WTC11 (cell line): ENCODE data around the gene OSMR.

Experiments
- FOXJ3 ChIP-seq: sonication (generic); formaldehyde crosslinking; IDR thresholded peaks from 2 replicates; pipeline ENCODE4 v1.9.0; 2021; ENCODE audit warnings: missing genetic modification reagents, mild to moderate bottlenecking, borderline replicate concordance
- GABPB1 ChIP-seq: sonication (generic); formaldehyde crosslinking; IDR thresholded peaks from 2 replicates; pipeline ENCODE4 v1.8.1; 2023; ENCODE audit warnings: mild to moderate bottlenecking, missing genetic modification reagents
- IRF2 ChIP-seq: sonication (generic); formaldehyde crosslinking; IDR thresholded peaks from 2 replicates; pipeline ENCODE4 v1.8.0; 2022; ENCODE audit warnings: low read depth, missing genetic modification reagents, borderline replicate concordance
- NR2C2 ChIP-seq: sonication (generic); formaldehyde crosslinking; IDR thresholded peaks from 2 replicates; pipeline ENCODE4 v1.8.0; 2022; ENCODE audit warnings: mild to moderate bottlenecking, missing genetic modification reagents
- NR3C1 ChIP-seq: sonication (generic); formaldehyde crosslinking; conservative IDR thresholded peaks from 2 replicates; pipeline ENCODE4 v1.8.1; 2023; ENCODE audit warnings: low read depth, mild to moderate bottlenecking, missing genetic modification reagents
- TF ChIP-seq, protein P1 (sequence below): fragments of 200-600 bp; IDR thresholded peaks from 2 replicates; pipeline ENCODE4 v1.8.0; 2022; ENCODE audit warnings: antibody characterized with exemption
- TF ChIP-seq, protein P2 (sequence below): sonication (generic); formaldehyde crosslinking; IDR thresholded peaks from 2 replicates; pipeline ENCODE4 v1.8.1; 2022; ENCODE audit warnings: low read depth, missing genetic modification reagents, borderline replicate concordance

DNA sequence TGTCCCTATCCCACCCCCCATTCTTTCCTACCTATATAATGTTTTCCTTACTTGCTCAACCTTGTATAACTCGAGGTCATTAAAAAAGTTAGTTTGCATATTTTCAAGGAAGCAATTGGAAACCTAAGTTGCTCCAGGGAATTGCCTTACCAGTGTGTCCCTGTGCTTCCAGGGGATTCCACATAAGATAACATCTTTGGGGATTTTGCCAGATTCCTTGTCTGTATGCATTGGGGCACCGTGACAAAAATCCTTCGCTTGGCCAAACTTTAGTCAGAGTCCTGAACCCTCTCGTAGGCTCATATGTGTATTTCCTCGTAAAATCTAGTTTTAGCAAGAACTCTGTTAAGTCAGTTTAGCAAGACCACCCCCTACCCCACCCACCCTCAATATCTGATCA is 14.7 kb upstream of the OSMR start:
- TF ChIP-seq IRF2 (CRISPR knock-in tag) (no peak), NR2C2 (CRISPR knock-in tag) (no peak), GABPB1 (CRISPR knock-in tag) (no peak), NR3C1 (CRISPR knock-in tag) (no peak), FOXJ3 (CRISPR knock-in tag) (no peak)
- TF ChIP-seq, protein P1, sequence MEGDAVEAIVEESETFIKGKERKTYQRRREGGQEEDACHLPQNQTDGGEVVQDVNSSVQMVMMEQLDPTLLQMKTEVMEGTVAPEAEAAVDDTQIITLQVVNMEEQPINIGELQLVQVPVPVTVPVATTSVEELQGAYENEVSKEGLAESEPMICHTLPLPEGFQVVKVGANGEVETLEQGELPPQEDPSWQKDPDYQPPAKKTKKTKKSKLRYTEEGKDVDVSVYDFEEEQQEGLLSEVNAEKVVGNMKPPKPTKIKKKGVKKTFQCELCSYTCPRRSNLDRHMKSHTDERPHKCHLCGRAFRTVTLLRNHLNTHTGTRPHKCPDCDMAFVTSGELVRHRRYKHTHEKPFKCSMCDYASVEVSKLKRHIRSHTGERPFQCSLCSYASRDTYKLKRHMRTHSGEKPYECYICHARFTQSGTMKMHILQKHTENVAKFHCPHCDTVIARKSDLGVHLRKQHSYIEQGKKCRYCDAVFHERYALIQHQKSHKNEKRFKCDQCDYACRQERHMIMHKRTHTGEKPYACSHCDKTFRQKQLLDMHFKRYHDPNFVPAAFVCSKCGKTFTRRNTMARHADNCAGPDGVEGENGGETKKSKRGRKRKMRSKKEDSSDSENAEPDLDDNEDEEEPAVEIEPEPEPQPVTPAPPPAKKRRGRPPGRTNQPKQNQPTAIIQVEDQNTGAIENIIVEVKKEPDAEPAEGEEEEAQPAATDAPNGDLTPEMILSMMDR: no peak
- TF ChIP-seq, protein P2, sequence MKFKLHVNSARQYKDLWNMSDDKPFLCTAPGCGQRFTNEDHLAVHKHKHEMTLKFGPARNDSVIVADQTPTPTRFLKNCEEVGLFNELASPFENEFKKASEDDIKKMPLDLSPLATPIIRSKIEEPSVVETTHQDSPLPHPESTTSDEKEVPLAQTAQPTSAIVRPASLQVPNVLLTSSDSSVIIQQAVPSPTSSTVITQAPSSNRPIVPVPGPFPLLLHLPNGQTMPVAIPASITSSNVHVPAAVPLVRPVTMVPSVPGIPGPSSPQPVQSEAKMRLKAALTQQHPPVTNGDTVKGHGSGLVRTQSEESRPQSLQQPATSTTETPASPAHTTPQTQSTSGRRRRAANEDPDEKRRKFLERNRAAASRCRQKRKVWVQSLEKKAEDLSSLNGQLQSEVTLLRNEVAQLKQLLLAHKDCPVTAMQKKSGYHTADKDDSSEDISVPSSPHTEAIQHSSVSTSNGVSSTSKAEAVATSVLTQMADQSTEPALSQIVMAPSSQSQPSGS (CRISPR knock-in tag): no peak
